ENCODE measurements around the gene TK1. TPM values are rescaled to one million over a fixed set of nuclear protein-coding genes. Genes with fewer than 3 reads are reported as not detected.

The TK1 gene
- total and polyA plus RNA-seq, 7 experiments from 2014 or later: 0.20 to 57.7 (median 0.29) TPM; not detected in 2

DNA sequence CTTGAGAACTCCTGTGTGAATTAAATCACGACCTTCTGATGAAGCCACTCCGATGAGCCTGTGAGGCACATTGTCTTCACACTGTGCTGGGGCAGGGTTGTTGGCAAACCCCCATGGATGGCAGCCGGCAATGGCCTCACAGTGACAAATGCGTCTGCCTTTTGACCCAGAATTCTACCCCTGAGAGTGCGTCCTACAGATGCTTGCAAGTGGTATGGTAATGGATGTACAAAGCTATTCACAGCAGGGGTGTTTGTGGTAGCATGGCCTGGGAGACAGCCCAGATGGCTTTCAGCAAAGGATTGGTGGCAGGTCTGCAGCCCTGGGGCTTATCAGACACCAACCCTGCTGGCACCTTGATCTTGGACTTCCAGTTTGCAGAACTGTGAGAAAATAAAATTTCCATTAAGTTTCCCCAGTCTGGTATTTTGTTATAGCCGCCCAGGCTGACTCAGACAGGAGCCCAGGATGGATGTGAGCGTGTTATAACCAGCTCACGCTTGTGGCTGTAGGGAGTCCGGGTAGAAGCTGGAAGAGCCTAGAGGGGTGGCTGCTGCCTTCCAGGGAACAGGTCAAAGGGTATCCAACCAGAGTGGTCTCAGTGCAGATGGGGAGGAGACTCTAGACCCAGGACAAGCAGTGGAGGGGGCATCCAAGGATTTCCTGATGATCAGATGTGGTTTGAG is 10.4 kb upstream of the TK1 start:
- Histone ChIP-seq H3K4me1 (ENCODE audit: control insufficient read depth in 2 of 2, insufficient read depth in 2 of 2, low read length in 2 of 2) (no peaks in the 10 kb centered on the region), H3K27me3 (ENCODE audit: control insufficient read depth in 2 of 2, insufficient read depth in 2 of 2, low read length in 2 of 2) (no peaks in the 10 kb centered on the region), H3K9me3 (ENCODE audit: control insufficient read depth in 2 of 3, low read length in 3 of 3) (no peaks in the 10 kb centered on the region), H3K27ac (ENCODE audit: low read depth, low read length) (no peak overlapping the region), H3K36me3 (ENCODE audit: control insufficient read depth in 2 of 3, insufficient read depth in 3 of 3, low read length in 3 of 3) (no peaks in the 10 kb centered on the region), H3K4me3 (ENCODE audit: low read length) (no peak overlapping the region)
- ChIA-PET CTCF (no interaction called here), POLR2A (interaction anchor here (0.5 kb wide), 1 partner anchor 15 kb away, joined by 4 read pairs; no protein-coding TSS in a partner anchor)
- ATAC-seq: no peak
- Mint-ChIP-seq H3K4me3 (no peak overlapping the region), H3K36me3 (peaks cover 0 to 4% (median 0%) of the 10 kb centered on the region in 5 donors), H3K9me3 (no peaks in the 10 kb centered on the region), H3K4me1 (peaks cover 0 to 3% (median 0%) of the 10 kb centered on the region in 7 donors), H3K27me3 (no peaks in the 10 kb centered on the region), H3K27ac (no peak overlapping the region)
- DNase-seq: no peak
- intact Hi-C loops (cut with micrococcal nuclease): no loop called here

DNA sequence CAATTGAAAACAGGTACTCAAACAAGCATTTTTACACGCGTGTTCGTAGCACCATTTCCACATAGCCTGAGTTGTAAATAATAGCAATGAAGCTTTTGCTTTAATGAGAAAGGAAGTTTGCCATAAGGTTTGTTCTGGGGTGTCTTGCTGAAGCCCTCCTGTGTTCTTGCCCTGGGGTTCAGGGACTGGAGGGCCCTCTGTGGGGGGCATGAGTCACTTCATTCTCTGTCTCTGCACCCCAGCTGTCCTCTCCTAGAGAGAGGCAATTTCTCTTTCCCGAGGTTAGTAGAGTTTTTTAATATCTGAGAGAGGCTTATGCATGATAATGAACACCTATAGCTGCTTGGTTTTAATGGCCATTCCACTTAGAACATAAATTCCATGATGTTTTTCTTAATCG is 9.9 kb upstream of the TK1 start:
- H3K27me3 ChIP-seq (ENCODE audit: control insufficient read depth in 2 of 2, insufficient read depth in 2 of 2, low read length in 2 of 2): no peaks in the 10 kb centered on the region
- Mint-ChIP-seq H3K27ac (no peak overlapping the region), H3K36me3 (peaks cover 0 to 4% (median 0%) of the 10 kb centered on the region in 5 donors), H3K4me3 (no peak overlapping the region), H3K27me3 (no peaks in the 10 kb centered on the region), H3K4me1 (peaks cover 0 to 3% (median 0%) of the 10 kb centered on the region in 7 donors), H3K9me3 (no peaks in the 10 kb centered on the region)
- POLR2A ChIA-PET: interaction anchor here (0.5 kb wide), 1 partner anchor 15 kb away, joined by 4 read pairs; no protein-coding TSS in a partner anchor
- H3K36me3 ChIP-seq (ENCODE audit: control insufficient read depth in 2 of 3, insufficient read depth in 3 of 3, low read length in 3 of 3): no peaks in the 10 kb centered on the region
- ATAC-seq: no peak
- H3K27ac ChIP-seq (ENCODE audit: low read depth, low read length): no peak overlapping the region
- no peaks in the 10 kb centered on the region for H3K9me3 ChIP-seq (ENCODE audit: control insufficient read depth in 2 of 3, low read length in 3 of 3)
- no peak for DNase-seq
- H3K4me1 ChIP-seq (ENCODE audit: control insufficient read depth in 2 of 2, insufficient read depth in 2 of 2, low read length in 2 of 2): no peaks in the 10 kb centered on the region
- intact Hi-C loops (cut with micrococcal nuclease): no loop called here
- H3K4me3 ChIP-seq (ENCODE audit: low read length): no peak overlapping the region
- CTCF ChIA-PET: no interaction called here

DNA sequence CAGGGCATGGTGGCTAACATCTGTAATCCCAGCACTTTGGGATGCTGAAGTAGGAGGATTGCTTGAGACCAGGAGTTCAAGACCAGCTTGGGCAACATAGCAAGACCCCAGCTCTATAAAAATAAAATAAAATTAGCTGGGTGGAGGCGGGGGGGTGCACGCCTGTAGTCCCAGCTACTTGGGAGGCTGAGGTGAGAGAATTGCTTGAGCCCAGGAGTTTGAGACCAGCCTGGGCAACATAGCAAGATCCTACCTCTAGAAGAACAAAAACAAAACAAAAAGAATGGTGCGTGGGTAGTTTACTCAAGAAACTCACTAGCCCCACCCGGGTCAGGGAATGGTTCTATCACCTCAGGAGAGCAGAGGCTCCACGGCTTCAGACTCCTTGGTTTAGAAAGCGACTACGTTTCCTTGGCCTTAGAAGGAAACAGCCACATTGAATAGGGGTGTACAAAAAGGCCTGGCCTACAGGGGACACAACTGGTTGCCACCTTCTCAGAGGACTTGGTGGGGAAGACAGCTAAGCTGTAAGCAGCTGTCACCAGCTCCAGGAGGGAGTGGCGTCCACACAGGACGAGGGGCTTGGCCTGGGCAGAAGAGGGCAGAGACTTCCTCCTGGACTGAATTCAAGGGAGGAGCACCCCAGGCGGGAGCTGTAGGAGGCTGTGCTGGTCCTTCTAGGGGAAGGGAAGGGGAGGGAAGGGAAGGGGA is 716 bp downstream of the TK1 start:
- Histone ChIP-seq H3K27me3 (ENCODE audit: control insufficient read depth in 2 of 2, insufficient read depth in 2 of 2, low read length in 2 of 2) (no peaks in the 10 kb centered on the region), H3K4me1 (ENCODE audit: control insufficient read depth in 2 of 2, insufficient read depth in 2 of 2, low read length in 2 of 2) (peaks cover 0 to 5% of the 10 kb centered on the region in 2 donors), H3K4me3 (ENCODE audit: low read length) (no peak overlapping the region), H3K27ac (ENCODE audit: low read depth, low read length) (no peak overlapping the region), H3K9me3 (ENCODE audit: control insufficient read depth in 2 of 3, low read length in 3 of 3) (no peaks in the 10 kb centered on the region), H3K36me3 (ENCODE audit: control insufficient read depth in 2 of 3, insufficient read depth in 3 of 3, low read length in 3 of 3) (no peaks in the 10 kb centered on the region)
- Mint-ChIP-seq H3K36me3 (peaks cover 0 to 3% (median 0%) of the 10 kb centered on the region in 5 donors), H3K4me3 (peak overlapping the region; percentile 14 to 87 (median 75)), H3K27me3 (no peaks in the 10 kb centered on the region), H3K4me1 (peaks cover 0 to 42% (median 13%) of the 10 kb centered on the region in 7 donors), H3K9me3 (peaks cover 0 to 1% (median 0%) of the 10 kb centered on the region in 11 donors), H3K27ac (peak overlapping the region in 3 of 9 donors; percentile 52 to 75 (median 61))
- DNase-seq (no peak), ATAC-seq (no peak)
- POLR2A ChIA-PET: interaction anchor here (1.5 kb wide), 1 partner anchor 42 kb away, joined by 3 read pairs; no protein-coding TSS in a partner anchor
- intact Hi-C loops (cut with micrococcal nuclease): loop anchor here in 1 of 2 donors (2.0 kb wide), 1 partner anchor 17 kb away; the partner anchor contains the start of gene SYNGR2
- CTCF ChIA-PET: interaction anchor here (1.2 kb wide), 1 partner anchor 9 kb away, joined by 3 read pairs; no protein-coding TSS in a partner anchor

DNA sequence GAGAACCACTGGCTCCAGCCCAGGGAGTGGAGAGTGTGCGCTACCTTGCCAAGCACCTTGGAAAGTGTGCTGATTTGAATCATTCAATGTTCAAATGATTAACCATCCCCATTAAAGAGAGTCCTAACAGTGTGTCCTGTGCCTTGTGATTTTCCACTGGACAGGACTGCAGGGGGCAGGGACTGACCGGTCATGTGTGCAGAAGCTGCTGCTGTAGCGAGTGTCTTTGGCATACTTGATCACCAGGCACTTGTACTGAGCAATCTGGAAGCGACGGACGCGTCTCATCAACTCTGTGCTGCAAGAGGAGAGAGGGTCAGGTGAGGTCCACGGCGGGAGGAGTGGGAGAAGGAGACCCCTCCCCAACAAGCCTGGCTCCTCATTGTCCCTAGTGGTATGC is 2.0 kb downstream of the TK1 start:
- H3K36me3 ChIP-seq (ENCODE audit: control insufficient read depth in 2 of 3, insufficient read depth in 3 of 3, low read length in 3 of 3): no peaks in the 10 kb centered on the region
- no peak for ATAC-seq
- H3K9me3 ChIP-seq (ENCODE audit: control insufficient read depth in 2 of 3, low read length in 3 of 3): no peaks in the 10 kb centered on the region
- no peak overlapping the region for H3K27ac ChIP-seq (ENCODE audit: low read depth, low read length)
- Mint-ChIP-seq H3K4me3 (peak overlapping the region in 5 of 10 donors; percentile 38 to 75 (median 55)), H3K4me1 (peaks cover 0 to 50% (median 13%) of the 10 kb centered on the region in 7 donors), H3K36me3 (peaks cover 0 to 5% (median 0%) of the 10 kb centered on the region in 5 donors), H3K27ac (peak overlapping the region in 2 of 9 donors; percentile 12 to 15), H3K9me3 (no peaks in the 10 kb centered on the region), H3K27me3 (no peaks in the 10 kb centered on the region)
- H3K4me1 ChIP-seq (ENCODE audit: control insufficient read depth in 2 of 2, insufficient read depth in 2 of 2, low read length in 2 of 2): peaks cover 0 to 5% of the 10 kb centered on the region in 2 donors
- intact Hi-C loops (cut with micrococcal nuclease): no loop called here
- H3K27me3 ChIP-seq (ENCODE audit: control insufficient read depth in 2 of 2, insufficient read depth in 2 of 2, low read length in 2 of 2): no peaks in the 10 kb centered on the region
- DNase-seq: no peak
- no peak overlapping the region for H3K4me3 ChIP-seq (ENCODE audit: low read length)
- ChIA-PET POLR2A (no interaction called here), CTCF (interaction anchor here (1.2 kb wide), 1 partner anchor 166 kb away, joined by 4 read pairs; no protein-coding TSS in a partner anchor)

DNA sequence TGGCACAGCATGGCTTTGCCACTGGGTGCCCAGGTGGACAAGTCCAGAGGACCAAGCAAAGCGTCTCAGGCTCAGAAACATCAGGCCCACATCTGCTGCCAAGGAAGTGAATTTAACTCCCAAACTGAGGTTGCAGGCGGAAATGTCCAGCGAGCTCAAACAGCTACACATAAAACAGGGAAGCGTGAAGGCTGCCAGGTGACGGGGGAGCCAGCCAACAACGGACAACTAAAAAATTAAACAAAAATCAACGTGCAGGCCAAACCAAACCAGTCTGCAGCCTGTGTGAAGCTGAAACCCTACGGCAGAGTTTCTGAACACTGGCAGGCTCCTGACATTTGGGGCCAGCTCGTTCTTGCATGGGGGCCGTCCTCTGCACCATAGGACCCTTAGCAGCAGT is 2.5 kb downstream of the TK1 start:
- Histone ChIP-seq H3K9me3 (ENCODE audit: control insufficient read depth in 2 of 3, low read length in 3 of 3) (no peaks in the 10 kb centered on the region), H3K36me3 (ENCODE audit: control insufficient read depth in 2 of 3, insufficient read depth in 3 of 3, low read length in 3 of 3) (no peaks in the 10 kb centered on the region), H3K4me3 (ENCODE audit: low read length) (no peak overlapping the region), H3K4me1 (ENCODE audit: control insufficient read depth in 2 of 2, insufficient read depth in 2 of 2, low read length in 2 of 2) (peaks cover 0 to 5% of the 10 kb centered on the region in 2 donors), H3K27ac (ENCODE audit: low read depth, low read length) (no peak overlapping the region), H3K27me3 (ENCODE audit: control insufficient read depth in 2 of 2, insufficient read depth in 2 of 2, low read length in 2 of 2) (no peaks in the 10 kb centered on the region)
- Mint-ChIP-seq H3K4me1 (peaks cover 0 to 53% (median 13%) of the 10 kb centered on the region in 7 donors), H3K27me3 (no peaks in the 10 kb centered on the region), H3K36me3 (peaks cover 0 to 5% (median 0%) of the 10 kb centered on the region in 5 donors), H3K27ac (no peak overlapping the region), H3K4me3 (no peak overlapping the region), H3K9me3 (no peaks in the 10 kb centered on the region)
- intact Hi-C loops (cut with micrococcal nuclease): no loop called here
- ChIA-PET CTCF (interaction anchor here (0.8 to 1.6 kb wide), 3 partner anchors 49 to 165 kb away, joined by 3 to 6 read pairs (median 4); no protein-coding TSS in a partner anchor), POLR2A (interaction anchor here (0.6 kb wide), 1 partner anchor 78 kb away, joined by 5 read pairs; no protein-coding TSS in a partner anchor)
- no peak for ATAC-seq
- DNase-seq: no peak

DNA sequence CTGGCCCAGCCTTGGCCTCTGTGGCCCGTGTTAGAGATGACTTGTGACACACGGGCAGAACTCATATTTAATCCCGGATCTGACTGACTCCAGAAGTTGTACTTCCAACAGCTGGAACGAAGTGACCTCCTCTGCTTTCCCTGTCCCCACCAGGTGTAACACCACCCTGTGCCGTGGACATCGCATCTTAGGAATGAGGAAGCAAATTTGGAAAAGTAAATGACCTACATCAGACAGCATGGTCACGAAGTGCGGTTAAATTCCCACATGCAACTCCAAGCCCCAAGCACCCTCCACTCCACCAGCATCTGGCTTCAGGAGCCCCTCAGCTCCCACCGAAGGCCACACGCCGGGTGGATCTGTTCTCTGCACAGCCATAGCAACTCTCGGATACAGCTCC is 2.9 kb downstream of the TK1 start:
- Mint-ChIP-seq H3K27me3 (no peaks in the 10 kb centered on the region), H3K4me3 (no peak overlapping the region), H3K27ac (no peak overlapping the region), H3K4me1 (peaks cover 0 to 55% (median 13%) of the 10 kb centered on the region in 7 donors), H3K9me3 (no peaks in the 10 kb centered on the region), H3K36me3 (peaks cover 0 to 5% (median 0%) of the 10 kb centered on the region in 5 donors)
- ChIA-PET CTCF (interaction anchor here (0.7 to 1.6 kb wide), 4 partner anchors 49 to 165 kb away, joined by 3 to 6 read pairs (median 4); no protein-coding TSS in a partner anchor), POLR2A (interaction anchor here (0.6 kb wide), 1 partner anchor 78 kb away, joined by 5 read pairs; no protein-coding TSS in a partner anchor)
- H3K27me3 ChIP-seq (ENCODE audit: control insufficient read depth in 2 of 2, insufficient read depth in 2 of 2, low read length in 2 of 2): no peaks in the 10 kb centered on the region
- no peak for ATAC-seq
- DNase-seq: no peak
- H3K4me1 ChIP-seq (ENCODE audit: control insufficient read depth in 2 of 2, insufficient read depth in 2 of 2, low read length in 2 of 2): peaks cover 0 to 5% of the 10 kb centered on the region in 2 donors
- H3K36me3 ChIP-seq (ENCODE audit: control insufficient read depth in 2 of 3, insufficient read depth in 3 of 3, low read length in 3 of 3): no peaks in the 10 kb centered on the region
- H3K9me3 ChIP-seq (ENCODE audit: control insufficient read depth in 2 of 3, low read length in 3 of 3): no peaks in the 10 kb centered on the region
- intact Hi-C loops (cut with micrococcal nuclease): no loop called here
- H3K4me3 ChIP-seq (ENCODE audit: low read length): no peak overlapping the region
- H3K27ac ChIP-seq (ENCODE audit: low read depth, low read length): no peak overlapping the region

All from naive thymus-derived CD4-positive, alpha-beta T cell (primary cell).